ENCODE results near the gene SACM1L. TPM values are rescaled to one million over a fixed set of nuclear protein-coding genes. Genes with fewer than 3 reads are reported as not detected.

The SACM1L gene
- total and polyA plus RNA-seq, 2 donors (not counting 3 experiments of a cell fraction or from before 2014, with no cell fraction given), result 11.9 to 39.9 TPM

DNA sequence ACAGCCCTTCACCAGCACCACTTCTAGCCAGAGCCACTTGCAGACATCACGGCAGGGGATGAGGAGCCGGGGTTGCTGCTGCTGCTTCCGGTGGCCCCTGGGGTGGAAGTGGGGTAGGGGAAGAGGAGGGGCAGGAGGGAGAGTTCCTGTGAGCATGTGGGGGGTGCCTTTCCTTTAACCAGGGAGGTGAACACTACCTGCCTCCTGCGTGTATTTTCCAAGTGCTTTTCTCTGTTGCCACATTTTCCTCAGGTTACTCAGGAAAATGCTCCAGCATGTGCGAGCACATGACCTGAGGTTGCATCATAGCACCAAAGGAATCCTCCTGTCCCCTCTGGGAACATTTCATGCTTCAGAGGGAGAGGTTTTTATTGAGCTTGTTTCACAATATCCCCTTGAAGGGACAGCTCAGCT lies 12.2 kb upstream of the SACM1L start:
- Histone ChIP-seq H2AFZ (ENCODE audit: low read depth, low read length) (no peak overlapping the region), H3K36me3 (ENCODE audit: control insufficient read depth in 2 of 2, extremely low read depth in 1 of 2, insufficient read depth in 2 of 2, low read length in 2 of 2) (peaks cover 9 to 26% of the 10 kb centered on the region in 2 experiments)
- TF ChIP-seq MYC (IDR thresholded peaks at IDR 0.05; ENCODE audit: low read depth, low read length), result no peak
- TF ChIP-seq, protein P1, sequence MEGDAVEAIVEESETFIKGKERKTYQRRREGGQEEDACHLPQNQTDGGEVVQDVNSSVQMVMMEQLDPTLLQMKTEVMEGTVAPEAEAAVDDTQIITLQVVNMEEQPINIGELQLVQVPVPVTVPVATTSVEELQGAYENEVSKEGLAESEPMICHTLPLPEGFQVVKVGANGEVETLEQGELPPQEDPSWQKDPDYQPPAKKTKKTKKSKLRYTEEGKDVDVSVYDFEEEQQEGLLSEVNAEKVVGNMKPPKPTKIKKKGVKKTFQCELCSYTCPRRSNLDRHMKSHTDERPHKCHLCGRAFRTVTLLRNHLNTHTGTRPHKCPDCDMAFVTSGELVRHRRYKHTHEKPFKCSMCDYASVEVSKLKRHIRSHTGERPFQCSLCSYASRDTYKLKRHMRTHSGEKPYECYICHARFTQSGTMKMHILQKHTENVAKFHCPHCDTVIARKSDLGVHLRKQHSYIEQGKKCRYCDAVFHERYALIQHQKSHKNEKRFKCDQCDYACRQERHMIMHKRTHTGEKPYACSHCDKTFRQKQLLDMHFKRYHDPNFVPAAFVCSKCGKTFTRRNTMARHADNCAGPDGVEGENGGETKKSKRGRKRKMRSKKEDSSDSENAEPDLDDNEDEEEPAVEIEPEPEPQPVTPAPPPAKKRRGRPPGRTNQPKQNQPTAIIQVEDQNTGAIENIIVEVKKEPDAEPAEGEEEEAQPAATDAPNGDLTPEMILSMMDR (IDR thresholded peaks at IDR 0.05; ENCODE audit: extremely low read depth in 1 of 2, insufficient read depth in 1 of 2, low read depth in 1 of 2, low read length in 2 of 2), result no peak
- TF ChIP-seq POLR2AphosphoS5 (IDR thresholded peaks at IDR 0.05; ENCODE audit: insufficient read depth, low read depth, low read length), result no peak
- TF ChIP-seq, protein P2, sequence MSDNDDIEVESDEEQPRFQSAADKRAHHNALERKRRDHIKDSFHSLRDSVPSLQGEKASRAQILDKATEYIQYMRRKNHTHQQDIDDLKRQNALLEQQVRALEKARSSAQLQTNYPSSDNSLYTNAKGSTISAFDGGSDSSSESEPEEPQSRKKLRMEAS (IDR thresholded peaks at IDR 0.05; ENCODE audit: insufficient read depth, insufficient read length), result no peak
- no peak for TF ChIP-seq POLR2A (IDR thresholded peaks at IDR 0.05; ENCODE audit: low read depth, low read length)
- TF ChIP-seq GATA2 (IDR thresholded peaks at IDR 0.05; ENCODE audit: insufficient read depth, insufficient read length, low read depth, low read length), result no peak

More for the DNA sequence above, 12.2 kb upstream of the SACM1L start:
- Histone ChIP-seq H3K4me2 (ENCODE audit: insufficient read depth, low read length) (no peak overlapping the region), H3K27ac (ENCODE audit: insufficient read depth, low read depth, low read length) (peak overlapping the region; percentile 3), H3K27me3 (ENCODE audit: control insufficient read depth in 2 of 2, insufficient read depth in 2 of 2, low read length in 2 of 2) (no peaks in the 10 kb centered on the region), H3K9me1 (replicated peaks; ENCODE audit: control insufficient read depth, extremely low read depth, insufficient read depth, low read length) (no peaks in the 10 kb centered on the region), H3K4me1 (ENCODE audit: control insufficient read depth, extremely low read depth, insufficient read depth, low read length) (peaks cover 7% of the 10 kb centered on the region), H3K9ac (replicated peaks; ENCODE audit: extremely low read depth, insufficient read depth, low read length) (no peak overlapping the region), H3K79me2 (ENCODE audit: control insufficient read depth, insufficient read depth, low read length) (no peaks in the 10 kb centered on the region), H3K9me3 (replicated peaks; ENCODE audit: control insufficient read depth, insufficient read depth, low read length) (no peaks in the 10 kb centered on the region), H4K20me1 (replicated peaks; ENCODE audit: control insufficient read depth, extremely low read depth, insufficient read depth, low read length) (no peaks in the 10 kb centered on the region), H3K4me3 (replicated peaks in 1 of 3; ENCODE audit: insufficient read depth in 1 of 3, low read depth in 1 of 3, low read length in 3 of 3) (no peak overlapping the region)
- dilution Hi-C loops (cut with MboI; ENCODE audit: extremely low pct_ligation_motif_present, low sequenced_read_pairs), result no loop called here
- BruUV-seq (replicated peaks), result no TSS peak
- DNase-seq (ENCODE audit: low read depth, low spot score) (no peak), FAIRE-seq (no peak)
- intact Hi-C loops (cut with micrococcal nuclease), result no loop called here
- POLR2A ChIA-PET, result no interaction called here
- CTCF ChIA-PET, result no interaction called here

All from endothelial cell of umbilical vein (primary cell).